Esophagus (tissue), 2 donors: ENCODE data around the gene CATSPERB. TPM values are rescaled to one million over a fixed set of nuclear protein-coding genes. Genes with fewer than 3 reads are reported as not detected.
"Not testable (repeated sequence)": the region's sequence is repeated elsewhere in the genome, so short reads cannot be mapped to it uniquely, and the experiment has no call there.

ENCODE experiments used
- H3K27ac ChIP-seq, 2 donors: one replicate each; pipeline ENCODE4 v1.5.1; 2013; ENCODE audit warnings: low read depth in 2 of 2, mild to moderate bottlenecking in 2 of 2, inconsistent platforms in 1 of 2, low read length in 1 of 2, moderate library complexity in 1 of 2
- H3K27me3 ChIP-seq, 2 donors: one replicate each; pipeline ENCODE4 v1.6.1; 2013; ENCODE audit warnings: low read length in 2 of 2, control low read depth in 1 of 2, mild to moderate bottlenecking in 1 of 2; ENCODE audit not compliant: insufficient read depth in 2 of 2, control insufficient read depth in 1 of 2
- H3K36me3 ChIP-seq, 2 donors: one replicate each; pipeline ENCODE4 v1.6.1; 2013; ENCODE audit warnings: low read length in 1 of 2; ENCODE audit not compliant: control insufficient read depth in 2 of 2, insufficient read depth in 2 of 2
- H3K4me1 ChIP-seq, 2 donors: one replicate each; pipeline ENCODE4 v1.6.1; 2013; ENCODE audit warnings: low read length in 1 of 2; ENCODE audit not compliant: control insufficient read depth in 2 of 2, insufficient read depth in 2 of 2
- H3K4me3 ChIP-seq, 2 donors: one replicate each; pipeline ENCODE4 v1.5.1; 2013; ENCODE audit warnings: low read length in 2 of 2, mild to moderate bottlenecking in 2 of 2, low read depth in 1 of 2, moderate library complexity in 1 of 2
- H3K9me3 ChIP-seq, 2 donors: one replicate each; pipeline ENCODE4 v1.6.1; 2013; ENCODE audit warnings: mild to moderate bottlenecking in 2 of 2, low read depth in 1 of 2, low read length in 1 of 2, moderate library complexity in 1 of 2; ENCODE audit not compliant: control insufficient read depth in 2 of 2, insufficient read depth in 1 of 2
- WGBS, 2 donors: extraction: QIAGEN DNeasy Blood & Tissue Kit; methylation state at CpG; one replicate each; pipeline ENCODE4 v1.1.7; 2013; 5-methylcytosine and 5-hydroxymethylcytosine counted together
- polyA plus RNA-seq, 2 donors: library from polyadenylated mRNA; stranded (reverse); fragments of 200-250 nt; gene quantifications; one replicate each; pipeline ENCODE4 v1.2.3, GENCODE V29; 2013
- donor health status: healthy with polysubstance abuse.
- donor health status: Bipolar disorder and iron deficiency.

CATSPERB gene
- polyA plus RNA-seq, 2 donors: 0.19 to 0.69 TPM

GRCh38 chr14:91575469-91576208 is 156.2 kb downstream of the CATSPERB start:
- Histone ChIP-seq H3K27ac (no peak overlapping the region), H3K36me3 (no peaks in the 10 kb centered on the region), H3K27me3 (peaks cover 0 to 3% of the 10 kb centered on the region in 2 donors), H3K4me3 (no peak overlapping the region), H3K4me1 (peaks cover 0 to 2% of the 10 kb centered on the region in 2 donors), H3K9me3 (peaks cover 0 to 4% of the 10 kb centered on the region in 2 donors)
- 61 to 70% methylated on average over 13 of the region's 13 CpGs for WGBS, 2 donors

- no peaks in the 10 kb centered on the region for H3K36me3 ChIP-seq
- peak overlapping the region; percentile 44 for H3K4me3 ChIP-seq
- WGBS, 2 donors: 1 to 2% methylated on average over 48 to 59 of the region's 59 CpGs
- H3K27ac ChIP-seq: no peak overlapping the region
- peaks cover 0 to 4% of the 10 kb centered on the region in 2 donors for H3K9me3 ChIP-seq
- peaks cover 0 to 2% of the 10 kb centered on the region in 2 donors for H3K4me1 ChIP-seq
- peaks cover 0 to 3% of the 10 kb centered on the region in 2 donors for H3K27me3 ChIP-seq
Measured at GRCh38 chr14:91573894-91574837, 157.7 kb downstream of the CATSPERB start.

GRCh38 chr14:91573528-91573893 is 158.4 kb downstream of the CATSPERB start:
- peaks cover 0 to 4% of the 10 kb centered on the region in 2 donors for H3K9me3 ChIP-seq
- peaks cover 0 to 2% of the 10 kb centered on the region in 2 donors for H3K4me1 ChIP-seq
- peak overlapping the region in 1 of 2 donors; percentile 44 for H3K4me3 ChIP-seq
- H3K36me3 ChIP-seq: no peaks in the 10 kb centered on the region
- peaks cover 0 to 3% of the 10 kb centered on the region in 2 donors for H3K27me3 ChIP-seq
- H3K27ac ChIP-seq: no peak overlapping the region

GRCh38 chr14:91570021-91570420 is 161.9 kb downstream of the CATSPERB start:
- H3K36me3 ChIP-seq: no peaks in the 10 kb centered on the region
- no peaks in the 10 kb centered on the region for H3K9me3 ChIP-seq
- WGBS, 2 donors: 57 to 71% methylated on average over 1 of the region's 1 CpG
- H3K4me1 ChIP-seq: peaks cover 0 to 2% of the 10 kb centered on the region in 2 donors
- H3K4me3 ChIP-seq: no peak overlapping the region
- peaks cover 0 to 3% of the 10 kb centered on the region in 2 donors for H3K27me3 ChIP-seq
- no peak overlapping the region for H3K27ac ChIP-seq

- Histone ChIP-seq H3K4me1 (peaks cover 0 to 2% of the 10 kb centered on the region in 2 donors), H3K36me3 (no peaks in the 10 kb centered on the region), H3K4me3 (no peak overlapping the region), H3K9me3 (no peaks in the 10 kb centered on the region), H3K27ac (no peak overlapping the region), H3K27me3 (peaks cover 0 to 3% of the 10 kb centered on the region in 2 donors)
Measured at GRCh38 chr14:91569301-91569700, 162.6 kb downstream of the CATSPERB start.

- H3K27me3 ChIP-seq: peaks cover 0 to 3% of the 10 kb centered on the region in 2 donors
- no peaks in the 10 kb centered on the region for H3K36me3 ChIP-seq
- H3K4me3 ChIP-seq: no peak overlapping the region
- WGBS, 2 donors: 86 to 89% methylated on average over 4 of the region's 4 CpGs
- H3K27ac ChIP-seq: no peak overlapping the region
- no peaks in the 10 kb centered on the region for H3K4me1 ChIP-seq
- H3K9me3 ChIP-seq: no peaks in the 10 kb centered on the region
Measured at GRCh38 chr14:91568626-91569025, 163.3 kb downstream of the CATSPERB start.

- H3K27ac ChIP-seq, H3K36me3 ChIP-seq, H3K27me3 ChIP-seq, H3K4me1 ChIP-seq, H3K4me3 ChIP-seq, H3K9me3 ChIP-seq: not testable (repeated sequence)
- WGBS, 2 donors: 49 to 74% methylated on average over 4 of the region's 4 CpGs
Measured at GRCh38 chr14:91567827-91568226, 164.1 kb downstream of the CATSPERB start.

GRCh38 chr14:91555531-91555930 is 176.4 kb downstream of the CATSPERB start:
- no peaks in the 10 kb centered on the region for H3K27me3 ChIP-seq
- H3K9me3 ChIP-seq: peaks cover 0 to 2% of the 10 kb centered on the region in 2 donors
- H3K27ac ChIP-seq: no peak overlapping the region
- H3K4me3 ChIP-seq: no peak overlapping the region
- no peaks in the 10 kb centered on the region for H3K4me1 ChIP-seq
- no peaks in the 10 kb centered on the region for H3K36me3 ChIP-seq
- WGBS, 2 donors: 71 to 84% methylated on average over 2 of the region's 2 CpGs

GRCh38 chr14:91554535-91555332 is 177.2 kb downstream of the CATSPERB start:
- 90 to 93% methylated on average over 11 of the region's 11 CpGs for WGBS, 2 donors
- Histone ChIP-seq H3K27ac (no peak overlapping the region), H3K9me3 (peaks cover 0 to 2% of the 10 kb centered on the region in 2 donors), H3K4me3 (no peak overlapping the region), H3K27me3 (no peaks in the 10 kb centered on the region), H3K36me3 (no peaks in the 10 kb centered on the region), H3K4me1 (no peaks in the 10 kb centered on the region)
